SK-N-MC (cell line): ENCODE results near the gene CETN2.

Source experiments
- DNase-seq: peaks from one replicate; pipeline ENCODE4 v3.0.0-alpha.2; 2011; ENCODE audit warnings: low read depth, low spot score
- H3K27ac ChIP-seq: fragments of 200-600 bp; sonication (generic); 2 replicates; pipeline ENCODE4 v1.5.1; 2016; ENCODE audit warnings: mixed run types
- H3K36me3 ChIP-seq: fragments of 200-600 bp; sonication (generic); 2 replicates; pipeline ENCODE4 v1.6.1; 2017; ENCODE audit warnings: antibody characterized with exemption, low read length, mixed read lengths; ENCODE audit not compliant: insufficient read depth
- H3K4me3 ChIP-seq: fragments of 200-600 bp; sonication (generic); 2 replicates; pipeline ENCODE4 v1.5.1; 2016
- H3K9ac ChIP-seq: fragments of 200-600 bp; sonication (generic); 2 replicates; pipeline ENCODE4 v1.8.0; 2017; ENCODE audit warnings: mixed run types, mixed read lengths; ENCODE audit not compliant: insufficient read length
- H3K9me3 ChIP-seq: fragments of 200-600 bp; sonication (generic); 2 replicates; pipeline ENCODE4 v1.6.1; 2017; ENCODE audit warnings: low read depth, mild to moderate bottlenecking, antibody characterized with exemption, low read length, moderate library complexity, mixed read lengths
- EZH2 ChIP-seq: fragments of 200-600 bp; sonication (generic); IDR thresholded peaks from one replicate; pipeline ENCODE4 v1.6.1; 2017; ENCODE audit warnings: antibody characterized with exemption
- FOXP2 ChIP-seq: optimal IDR thresholded peaks from 2 replicates; pipeline ENCODE3; 2011; ENCODE audit warnings: mild to moderate bottlenecking, moderate library complexity; ENCODE audit not compliant: insufficient read depth; ENCODE audit errors: extremely low read length, control extremely low read depth
- POLR2AphosphoS5 ChIP-seq: IDR thresholded peaks from 2 replicates; pipeline ENCODE4 v1.6.1; 2012; ENCODE audit warnings: mild to moderate bottlenecking, low read depth, low read length, borderline replicate concordance

Gene CETN2

GRCh38 chrX:152866386-152866785, 35.8 kb upstream of the CETN2 start:
- H3K9me3 ChIP-seq, result no peaks in the 10 kb centered on the region
- no peak overlapping the region for H3K27ac ChIP-seq
- no peak overlapping the region for H3K9ac ChIP-seq
- no peak for DNase-seq
- H3K4me3 ChIP-seq, result no peak overlapping the region
- no peak for TF ChIP-seq FOXP2
- no peak for TF ChIP-seq POLR2AphosphoS5
- TF ChIP-seq EZH2, result no peak
- peaks cover 25% of the 10 kb centered on the region; the same call in 1 of the 2 replicates for H3K36me3 ChIP-seq

- H3K9me3 ChIP-seq, result no peaks in the 10 kb centered on the region
- H3K4me3 ChIP-seq, result no peak overlapping the region
- DNase-seq, result no peak
- H3K9ac ChIP-seq, result no peak overlapping the region
- no peak overlapping the region for H3K27ac ChIP-seq
- peaks cover 25% of the 10 kb centered on the region; the same call in 1 of the 2 replicates for H3K36me3 ChIP-seq
- no peak for TF ChIP-seq FOXP2
- no peak for TF ChIP-seq EZH2
- no peak for TF ChIP-seq POLR2AphosphoS5
Measured at GRCh38 chrX:152865232-152865920, 34.8 kb upstream of the CETN2 start.

GRCh38 chrX:152861826-152862225, 31.3 kb upstream of the CETN2 start:
- Histone ChIP-seq H3K9me3 (no peaks in the 10 kb centered on the region), H3K36me3 (peaks cover 31% of the 10 kb centered on the region; the same call in 1 of the 2 replicates), H3K9ac (no peak overlapping the region), H3K27ac (no peak overlapping the region), H3K4me3 (no peak overlapping the region)
- no peak for TF ChIP-seq EZH2
- TF ChIP-seq POLR2AphosphoS5, result no peak
- TF ChIP-seq FOXP2, result no peak
- no peak for DNase-seq

GRCh38 chrX:152861116-152861515, 30.6 kb upstream of the CETN2 start:
- peaks cover 25% of the 10 kb centered on the region; the same call in 1 of the 2 replicates for H3K36me3 ChIP-seq

GRCh38 chrX:152853986-152854385, 23.4 kb upstream of the CETN2 start:
- TF ChIP-seq FOXP2, result no peak
- no peak for TF ChIP-seq POLR2AphosphoS5
- TF ChIP-seq EZH2, result no peak
- Histone ChIP-seq H3K36me3 (peaks cover 19% of the 10 kb centered on the region; the same call in 1 of the 2 replicates), H3K4me3 (no peak overlapping the region), H3K9me3 (no peaks in the 10 kb centered on the region), H3K9ac (no peak overlapping the region), H3K27ac (no peak overlapping the region)
- DNase-seq, result no peak

More at GRCh38 chrX:152861116-152861515, 30.6 kb upstream of the CETN2 start:
- DNase-seq, result no peak
- H3K4me3 ChIP-seq, result no peak overlapping the region
- no peak overlapping the region for H3K27ac ChIP-seq
- TF ChIP-seq POLR2AphosphoS5 (no peak), EZH2 (no peak)
- H3K9ac ChIP-seq, result no peak overlapping the region
- H3K9me3 ChIP-seq, result no peaks in the 10 kb centered on the region

- no peaks in the 10 kb centered on the region for H3K9me3 ChIP-seq
- H3K36me3 ChIP-seq, result peaks cover 16% of the 10 kb centered on the region; the same call in 1 of the 2 replicates
Measured at GRCh38 chrX:152850465-152850864, 19.9 kb upstream of the CETN2 start.

GRCh38 chrX:152847281-152847680, 16.7 kb upstream of the CETN2 start:
- H3K27ac ChIP-seq, result no peak overlapping the region
- H3K9ac ChIP-seq, result no peak overlapping the region
- peaks cover 16% of the 10 kb centered on the region; the same call in 1 of the 2 replicates for H3K36me3 ChIP-seq
- no peak overlapping the region for H3K4me3 ChIP-seq
- no peak for TF ChIP-seq EZH2
- TF ChIP-seq POLR2AphosphoS5, result no peak
- TF ChIP-seq FOXP2, result no peak
- H3K9me3 ChIP-seq, result no peaks in the 10 kb centered on the region
- DNase-seq, result no peak

More at GRCh38 chrX:152850465-152850864, 19.9 kb upstream of the CETN2 start:
- no peak overlapping the region for H3K4me3 ChIP-seq
- no peak overlapping the region for H3K27ac ChIP-seq
- DNase-seq, result no peak
- TF ChIP-seq FOXP2 (no peak), POLR2AphosphoS5 (no peak), EZH2 (no peak)
- H3K9ac ChIP-seq, result no peak overlapping the region

GRCh38 chrX:152845618-152846240, 15.2 kb upstream of the CETN2 start:
- TF ChIP-seq POLR2AphosphoS5, result no peak
- no peak for TF ChIP-seq EZH2
- TF ChIP-seq FOXP2, result no peak
- H3K36me3 ChIP-seq, result peaks cover 10% of the 10 kb centered on the region; the same call in 1 of the 2 replicates
- H3K9me3 ChIP-seq, result no peaks in the 10 kb centered on the region
- no peak overlapping the region for H3K27ac ChIP-seq
- H3K4me3 ChIP-seq, result no peak overlapping the region
- H3K9ac ChIP-seq, result no peak overlapping the region
- no peak for DNase-seq
